Measurements from ENCODE around the gene SIGLEC9.

Gene SIGLEC9

DNA sequence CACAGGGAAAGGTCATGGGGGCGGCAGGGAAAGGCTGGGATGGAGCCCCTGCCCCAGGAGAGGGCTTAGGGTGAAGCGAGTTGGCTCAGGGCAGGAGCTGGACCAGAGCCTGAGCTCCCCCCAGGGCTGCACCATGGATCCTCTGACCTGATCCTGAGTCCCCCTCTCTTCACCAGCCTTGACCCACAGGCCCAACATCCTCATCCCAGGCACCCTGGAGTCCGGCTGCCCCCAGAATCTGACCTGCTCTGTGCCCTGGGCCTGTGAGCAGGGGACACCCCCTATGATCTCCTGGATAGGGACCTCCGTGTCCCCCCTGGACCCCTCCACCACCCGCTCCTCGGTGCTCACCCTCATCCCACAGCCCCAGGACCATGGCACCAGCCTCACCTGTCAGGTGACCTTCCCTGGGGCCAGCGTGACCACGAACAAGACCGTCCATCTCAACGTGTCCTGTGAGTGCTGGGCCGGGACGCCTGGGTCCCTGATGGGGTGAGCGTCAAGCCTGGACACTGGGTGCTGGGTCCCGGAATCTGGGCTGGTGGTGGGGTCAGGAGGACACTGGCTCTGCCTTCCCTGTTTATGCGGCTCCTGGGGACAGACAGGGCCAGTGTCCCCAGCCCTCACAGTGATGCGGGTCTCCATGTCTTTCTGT, 842 bp downstream of the SIGLEC9 start:
- peak overlapping the region; percentile 70 for H3K4me3 Mint-ChIP-seq

DNA sequence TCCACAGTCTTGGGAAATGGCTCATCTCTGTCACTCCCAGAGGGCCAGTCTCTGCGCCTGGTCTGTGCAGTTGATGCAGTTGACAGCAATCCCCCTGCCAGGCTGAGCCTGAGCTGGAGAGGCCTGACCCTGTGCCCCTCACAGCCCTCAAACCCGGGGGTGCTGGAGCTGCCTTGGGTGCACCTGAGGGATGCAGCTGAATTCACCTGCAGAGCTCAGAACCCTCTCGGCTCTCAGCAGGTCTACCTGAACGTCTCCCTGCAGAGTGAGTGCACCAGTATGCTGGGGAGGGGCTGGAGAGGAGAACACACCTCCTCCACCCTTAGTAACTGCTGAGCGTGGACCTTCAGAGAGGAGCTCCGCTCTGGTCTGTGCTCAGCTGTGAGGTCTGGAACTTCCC, 2.3 kb downstream of the SIGLEC9 start:
- DNase-seq (ENCODE audit: low spot score in 2 of 2), result no peak
- Mint-ChIP-seq H3K4me1 (peaks cover 85% of the 10 kb centered on the region), H3K4me3 (peak overlapping the region; percentile 70), H3K27ac (peak overlapping the region; percentile 61), H3K9me3 (no peaks in the 10 kb centered on the region), H3K36me3 (peaks cover 19% of the 10 kb centered on the region)
- ATAC-seq, result no peak

More for the DNA sequence above, 842 bp downstream of the SIGLEC9 start:
- no peak for ATAC-seq
- H3K36me3 Mint-ChIP-seq, result peaks cover 12% of the 10 kb centered on the region
- H3K4me1 Mint-ChIP-seq, result peaks cover 78% of the 10 kb centered on the region
- peak overlapping the region; percentile 92 for H3K27ac Mint-ChIP-seq
- no peak for DNase-seq (ENCODE audit: low spot score in 2 of 2)
- H3K9me3 Mint-ChIP-seq, result no peaks in the 10 kb centered on the region

DNA sequence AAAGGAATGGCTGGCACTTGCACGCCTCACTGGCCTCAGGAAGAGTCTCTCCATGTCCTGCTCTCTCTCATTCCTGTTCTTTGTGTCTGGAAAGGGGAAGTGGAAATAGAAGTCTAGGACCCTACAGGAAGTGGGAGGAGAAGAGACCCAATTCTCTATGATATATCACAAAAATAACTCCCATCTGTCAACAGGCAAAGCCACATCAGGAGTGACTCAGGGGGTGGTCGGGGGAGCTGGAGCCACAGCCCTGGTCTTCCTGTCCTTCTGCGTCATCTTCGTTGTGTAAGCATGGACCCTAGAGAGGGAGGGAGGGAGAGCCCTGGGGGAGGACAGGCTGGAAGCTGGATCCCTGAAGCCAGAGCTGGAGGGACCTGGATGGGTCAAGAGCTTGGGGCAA, 3.0 kb downstream of the SIGLEC9 start:
- peaks cover 19% of the 10 kb centered on the region for H3K36me3 Mint-ChIP-seq
- ATAC-seq, result peak; percentile 63
- DNase-seq (ENCODE audit: low spot score in 2 of 2), result no peak
- no peaks in the 10 kb centered on the region for H3K9me3 Mint-ChIP-seq
- peaks cover 85% of the 10 kb centered on the region for H3K4me1 Mint-ChIP-seq
- peak overlapping the region; percentile 70 for H3K4me3 Mint-ChIP-seq
- H3K27ac Mint-ChIP-seq, result peak overlapping the region; percentile 61

DNA sequence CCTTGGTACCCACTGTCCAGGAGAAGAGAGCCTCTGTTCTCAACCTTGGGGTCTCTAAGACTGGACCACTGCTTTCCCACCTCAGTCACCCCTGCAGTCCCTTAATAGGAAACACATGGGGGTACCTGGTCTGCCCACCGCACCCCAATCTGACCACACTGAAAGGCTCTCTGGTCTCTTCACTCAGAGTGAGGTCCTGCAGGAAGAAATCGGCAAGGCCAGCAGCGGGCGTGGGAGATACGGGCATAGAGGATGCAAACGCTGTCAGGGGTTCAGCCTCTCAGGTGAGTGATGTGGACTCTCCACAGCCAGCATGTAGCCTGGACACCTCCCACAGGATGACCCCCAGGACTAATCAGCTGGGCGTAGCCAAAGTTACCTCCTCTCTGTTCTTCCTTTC, 3.5 kb downstream of the SIGLEC9 start:
- ATAC-seq (no peak), DNase-seq (ENCODE audit: low spot score in 2 of 2) (no peak)
- H3K9me3 Mint-ChIP-seq, result no peaks in the 10 kb centered on the region
- H3K4me1 Mint-ChIP-seq, result peaks cover 85% of the 10 kb centered on the region
- peak overlapping the region; percentile 61 for H3K27ac Mint-ChIP-seq
- peak overlapping the region; percentile 70 for H3K4me3 Mint-ChIP-seq
- H3K36me3 Mint-ChIP-seq, result peaks cover 19% of the 10 kb centered on the region

DNA sequence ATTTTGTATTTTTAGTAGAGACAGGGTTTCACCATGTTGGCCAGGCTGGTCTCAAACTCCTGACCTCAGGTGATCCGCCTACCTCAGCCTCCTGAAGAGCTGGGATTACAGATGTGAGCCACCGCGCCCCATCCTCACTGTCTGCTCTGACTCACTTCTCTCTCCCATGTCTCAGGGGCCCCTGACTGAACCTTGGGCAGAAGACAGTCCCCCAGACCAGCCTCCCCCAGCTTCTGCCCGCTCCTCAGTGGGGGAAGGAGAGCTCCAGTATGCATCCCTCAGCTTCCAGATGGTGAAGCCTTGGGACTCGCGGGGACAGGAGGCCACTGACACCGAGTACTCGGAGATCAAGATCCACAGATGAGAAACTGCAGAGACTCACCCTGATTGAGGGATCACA, 5.0 kb downstream of the SIGLEC9 start:
- Mint-ChIP-seq H3K4me1 (peaks cover 72% of the 10 kb centered on the region), H3K4me3 (no peak overlapping the region), H3K27ac (peak overlapping the region; percentile 23), H3K9me3 (no peaks in the 10 kb centered on the region), H3K36me3 (peaks cover 19% of the 10 kb centered on the region)
- ATAC-seq (no peak), DNase-seq (ENCODE audit: low spot score in 2 of 2) (no peak)

DNA sequence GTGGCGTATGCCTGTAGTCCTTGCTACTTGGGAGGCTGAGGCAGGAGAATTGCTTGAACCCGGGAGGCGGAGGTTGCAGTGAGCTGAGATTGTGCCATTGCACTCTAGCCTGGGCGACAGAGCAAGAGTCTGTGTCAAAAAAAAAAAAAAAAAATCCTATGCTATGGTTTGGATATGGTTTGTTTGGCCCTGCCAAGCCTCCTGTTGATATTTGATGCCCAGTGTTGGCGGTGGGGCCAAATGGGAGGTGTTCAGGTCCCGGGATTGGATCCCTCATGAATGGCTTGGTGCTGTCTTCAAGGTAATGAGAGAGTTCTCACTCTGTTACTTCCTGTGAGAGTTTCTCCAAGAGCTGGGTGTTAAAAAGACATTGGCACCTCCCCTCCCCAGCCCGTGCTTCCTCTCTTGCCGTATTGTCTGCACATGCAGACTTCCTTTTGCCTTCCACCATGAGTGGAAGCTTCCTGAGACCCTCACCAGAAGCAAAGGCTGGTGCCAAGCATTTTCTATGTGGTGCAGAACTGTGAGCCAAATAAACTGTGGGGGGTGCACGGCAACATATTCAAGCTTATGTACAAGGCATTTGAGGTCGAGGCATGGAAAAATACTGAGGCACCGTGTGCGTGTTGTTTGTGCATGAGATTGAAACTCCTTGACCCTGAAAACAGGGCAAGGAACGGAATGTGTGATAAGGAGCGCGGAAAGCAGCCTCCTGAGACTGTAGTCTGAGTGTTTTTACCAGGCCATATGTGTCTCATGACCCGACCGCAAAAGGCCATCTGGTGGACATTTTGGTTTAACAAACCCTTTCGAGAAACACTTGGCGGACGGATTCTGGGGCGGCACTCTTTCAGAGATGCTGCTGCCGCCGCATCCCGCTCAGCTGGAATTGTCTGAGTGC, 7.3 kb downstream of the SIGLEC9 start:
- Mint-ChIP-seq H3K36me3 (peaks cover 14% of the 10 kb centered on the region), H3K9me3 (no peaks in the 10 kb centered on the region), H3K4me3 (peak overlapping the region; percentile 38), H3K27ac (peak overlapping the region; percentile 65), H3K4me1 (peaks cover 71% of the 10 kb centered on the region)
- ATAC-seq (no peak), DNase-seq (ENCODE audit: low spot score in 2 of 2) (no peak)

DNA sequence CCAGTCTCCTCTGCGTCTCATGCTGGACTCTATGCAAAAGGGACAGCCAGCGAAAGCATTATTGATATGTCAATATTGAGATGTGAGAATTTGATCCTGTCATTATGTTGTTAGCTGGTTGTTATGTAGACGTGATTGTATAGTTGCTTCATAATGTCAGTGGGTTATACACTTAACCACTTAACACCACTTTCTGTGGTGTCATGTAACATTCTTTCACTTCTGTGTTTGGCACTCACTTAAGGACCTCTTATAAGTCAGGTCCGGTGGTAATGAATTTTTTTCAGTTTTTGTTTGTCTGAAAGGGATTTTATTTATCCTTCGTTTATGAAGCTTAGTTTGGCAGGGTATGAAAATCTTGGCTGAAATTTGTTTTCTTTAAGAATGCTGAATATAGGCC, 10.3 kb downstream of the SIGLEC9 start:
- H3K27ac Mint-ChIP-seq, result no peak overlapping the region
- DNase-seq (ENCODE audit: low spot score in 2 of 2) (no peak), ATAC-seq (peak; percentile 58)
- peaks cover 8% of the 10 kb centered on the region for H3K36me3 Mint-ChIP-seq
- no peak overlapping the region for H3K4me3 Mint-ChIP-seq
- H3K9me3 Mint-ChIP-seq, result no peaks in the 10 kb centered on the region
- H3K4me1 Mint-ChIP-seq, result peaks cover 69% of the 10 kb centered on the region

DNA sequence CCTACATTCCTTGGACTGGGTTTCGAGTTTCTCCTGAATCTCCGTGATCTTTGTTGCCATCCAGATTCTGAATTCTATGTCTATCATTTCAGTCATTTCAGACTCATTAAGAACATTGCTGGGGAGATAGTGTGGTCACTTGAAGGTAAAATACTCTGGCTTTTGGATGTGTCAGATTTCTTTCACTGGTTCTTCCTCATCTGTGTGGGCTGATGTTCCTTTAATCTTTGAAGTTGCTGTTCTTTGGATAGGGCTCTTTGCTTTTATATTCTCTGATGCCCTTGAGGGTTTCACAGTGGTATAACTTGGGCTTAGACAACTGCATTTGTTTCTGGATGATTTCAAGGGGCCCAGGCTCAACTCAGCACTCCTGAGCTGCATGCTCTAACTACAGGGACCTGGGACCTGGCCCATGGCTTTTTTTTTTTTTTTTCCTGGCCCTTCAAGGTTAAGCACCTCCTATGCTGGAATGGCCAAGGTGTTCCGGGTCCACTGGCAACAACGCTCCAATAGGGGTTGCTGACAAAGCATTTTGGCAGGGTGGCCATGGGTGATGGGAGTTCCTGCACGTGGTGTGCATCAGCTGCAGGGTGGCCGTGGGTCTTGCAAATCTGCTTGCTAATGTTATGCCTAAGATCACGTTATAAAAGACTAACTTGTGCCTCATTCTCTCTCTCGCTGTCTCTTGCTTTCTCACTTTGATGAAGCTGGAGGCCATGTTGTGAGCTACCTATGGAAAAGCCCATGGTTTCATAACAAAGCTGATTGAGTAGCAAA, 11.5 kb downstream of the SIGLEC9 start:
- Mint-ChIP-seq H3K4me3 (no peak overlapping the region), H3K4me1 (peaks cover 58% of the 10 kb centered on the region), H3K36me3 (peaks cover under 1% of the 10 kb centered on the region), H3K9me3 (no peaks in the 10 kb centered on the region), H3K27ac (peak overlapping the region; percentile 62)
- no peak for DNase-seq (ENCODE audit: low spot score in 2 of 2)
- ATAC-seq, result no peak

DNA sequence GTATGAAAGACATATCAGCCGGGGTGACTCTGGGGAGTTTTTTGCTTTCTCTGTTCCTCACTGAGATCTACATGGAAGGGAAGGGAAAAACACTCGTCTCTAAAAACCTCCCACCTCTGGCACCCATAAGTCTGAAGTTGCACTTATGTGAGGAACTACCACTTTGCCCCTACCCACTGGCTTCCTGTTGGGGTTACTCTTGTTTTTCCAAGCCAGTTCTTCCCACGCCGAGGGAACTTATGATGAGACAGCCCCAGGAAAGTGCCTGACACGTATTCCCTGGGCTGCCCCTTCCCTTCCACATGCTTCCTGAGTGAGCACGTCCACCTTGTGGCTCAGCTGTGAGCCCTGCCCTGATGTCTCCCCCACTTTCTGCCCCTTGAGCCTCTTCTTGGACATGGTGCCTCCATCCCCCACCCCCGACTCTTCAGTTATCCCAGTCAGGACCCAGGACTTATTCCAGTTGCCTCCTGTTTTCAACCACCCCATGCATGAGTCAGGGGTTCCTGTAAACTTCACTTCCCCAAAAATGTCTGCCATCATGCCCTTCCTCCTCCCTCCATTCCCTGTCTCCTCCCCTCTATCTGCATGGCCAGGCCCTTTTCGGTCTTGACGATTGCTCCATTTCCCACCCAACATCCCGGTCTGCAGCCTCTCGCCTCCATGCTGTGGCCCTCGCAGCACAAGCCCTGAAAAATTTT, 12.3 kb downstream of the SIGLEC9 start:
- ATAC-seq (no peak), DNase-seq (ENCODE audit: low spot score in 2 of 2) (no peak)
- H3K36me3 Mint-ChIP-seq, result no peaks in the 10 kb centered on the region
- no peaks in the 10 kb centered on the region for H3K9me3 Mint-ChIP-seq
- H3K27ac Mint-ChIP-seq, result peak overlapping the region; percentile 62
- H3K4me3 Mint-ChIP-seq, result peak overlapping the region; percentile 12
- peaks cover 54% of the 10 kb centered on the region for H3K4me1 Mint-ChIP-seq

DNA sequence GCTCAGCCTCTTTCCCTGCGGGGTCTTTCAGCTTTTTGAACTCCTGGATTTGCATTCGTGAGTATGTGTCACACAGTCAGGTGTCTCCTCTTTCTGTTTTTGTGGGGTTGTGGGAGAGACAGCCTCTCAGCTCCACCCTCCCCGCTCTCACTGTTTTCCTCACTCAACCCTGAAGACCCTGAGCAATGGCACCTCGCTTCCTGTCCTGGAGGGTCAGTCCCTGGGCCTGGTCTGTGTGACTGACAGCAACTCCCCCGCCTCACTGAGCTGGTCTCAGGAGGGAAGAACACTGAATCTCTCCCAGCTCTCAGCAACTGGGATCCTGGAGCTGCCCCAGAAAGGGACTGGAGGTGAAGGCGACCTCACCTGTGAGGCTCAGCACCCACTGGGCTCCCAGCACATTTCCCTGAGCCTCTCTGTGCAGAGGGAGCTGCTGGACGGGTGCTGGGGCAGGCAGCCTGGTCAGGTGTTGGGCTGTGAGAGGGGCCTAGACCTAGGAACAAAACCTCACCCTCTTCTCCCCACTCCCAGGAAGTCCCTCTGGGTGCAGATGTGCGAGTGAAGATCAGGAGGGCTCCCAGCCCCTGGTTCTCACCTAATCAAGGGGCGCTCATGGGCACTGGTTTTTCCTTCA, 13.2 kb downstream of the SIGLEC9 start:
- no peaks in the 10 kb centered on the region for H3K36me3 Mint-ChIP-seq
- peaks cover 50% of the 10 kb centered on the region for H3K4me1 Mint-ChIP-seq
- H3K9me3 Mint-ChIP-seq, result no peaks in the 10 kb centered on the region
- H3K27ac Mint-ChIP-seq, result peak overlapping the region; percentile 62
- no peak for ATAC-seq
- H3K4me3 Mint-ChIP-seq, result peak overlapping the region; percentile 12
- DNase-seq (ENCODE audit: low spot score in 2 of 2), result no peak

DNA sequence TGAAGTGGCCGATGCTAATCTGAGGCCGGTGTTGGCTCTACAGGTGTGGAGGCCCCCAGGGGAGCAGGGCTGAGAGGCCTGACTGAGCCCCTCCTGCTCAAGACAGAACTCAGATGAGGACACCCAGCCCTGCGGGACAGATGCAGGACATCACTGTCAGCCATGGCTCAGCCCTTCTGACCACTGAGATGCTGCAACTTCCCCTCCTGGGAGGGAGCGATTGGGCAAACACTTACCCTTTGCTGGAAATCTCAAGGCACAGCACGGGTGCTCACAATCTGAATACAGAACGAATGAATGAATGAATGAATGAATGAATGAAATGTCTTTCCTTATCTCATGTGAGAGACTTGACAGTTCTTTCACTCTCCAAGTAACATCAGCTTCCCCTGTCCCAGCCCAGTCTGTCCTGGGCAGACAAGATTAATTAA, 13.9 kb downstream of the SIGLEC9 start:
- H3K27ac Mint-ChIP-seq, result no peak overlapping the region
- peaks cover 48% of the 10 kb centered on the region for H3K4me1 Mint-ChIP-seq
- H3K36me3 Mint-ChIP-seq, result no peaks in the 10 kb centered on the region
- no peak overlapping the region for H3K4me3 Mint-ChIP-seq
- ATAC-seq, result no peak
- DNase-seq (ENCODE audit: low spot score in 2 of 2), result no peak
- H3K9me3 Mint-ChIP-seq, result no peaks in the 10 kb centered on the region

DNA sequence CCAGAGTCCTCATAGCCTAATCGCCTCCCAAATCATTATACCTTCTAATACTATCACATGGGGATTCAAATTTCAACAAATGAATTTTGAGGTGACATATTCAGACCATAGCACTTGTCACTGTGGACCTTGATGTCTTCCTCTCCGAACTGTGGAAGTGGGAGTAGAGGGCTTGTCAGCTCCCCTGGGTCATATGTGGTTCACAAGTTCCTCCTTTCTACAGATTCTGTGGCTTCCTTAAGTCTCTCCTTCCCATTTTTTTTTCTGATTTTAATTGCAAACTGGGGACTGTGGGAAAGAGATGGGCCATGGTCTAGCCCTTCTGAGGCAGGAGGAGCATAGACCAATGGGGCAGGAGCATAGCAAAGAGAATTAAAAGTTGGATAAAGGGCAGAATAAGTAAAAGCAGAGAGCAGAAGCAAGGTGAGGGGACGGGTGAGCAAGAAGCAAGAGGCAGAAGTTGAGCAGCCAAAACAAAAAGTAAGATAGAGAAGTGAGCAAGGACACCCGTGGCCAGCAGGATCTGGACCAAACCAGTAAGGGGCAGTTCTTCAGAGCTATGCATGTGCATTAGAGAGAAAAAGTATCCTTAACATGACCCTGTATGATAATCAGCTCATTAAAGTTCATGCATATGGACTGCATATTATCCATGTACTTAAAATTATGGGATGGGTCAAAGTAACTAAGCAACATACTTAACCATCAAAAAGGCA, 14.8 kb downstream of the SIGLEC9 start:
- Mint-ChIP-seq H3K9me3 (no peaks in the 10 kb centered on the region), H3K4me1 (peaks cover 52% of the 10 kb centered on the region), H3K27ac (no peak overlapping the region), H3K4me3 (no peak overlapping the region), H3K36me3 (no peaks in the 10 kb centered on the region)
- ATAC-seq, result no peak
- DNase-seq (ENCODE audit: low spot score in 2 of 2), result no peak

DNA sequence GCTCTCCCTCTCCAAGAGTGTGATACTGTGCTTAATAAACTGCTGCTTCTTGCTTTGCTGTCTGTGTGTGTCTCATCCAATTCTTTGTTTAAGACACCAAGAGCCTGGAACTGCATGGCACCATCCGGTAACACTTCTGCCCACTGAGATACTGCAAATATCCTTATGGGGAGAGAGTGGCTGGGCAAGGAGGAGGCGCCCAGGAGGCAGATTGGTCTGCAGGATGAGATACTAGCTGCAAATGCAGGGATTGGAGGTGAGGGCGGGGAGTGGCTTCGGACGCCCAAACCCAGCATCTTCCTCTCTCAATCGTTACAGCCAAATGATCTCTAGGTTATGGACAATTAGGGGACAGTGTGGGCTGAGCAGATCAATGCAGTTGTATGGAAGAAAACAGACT, 15.7 kb downstream of the SIGLEC9 start:
- Mint-ChIP-seq H3K4me1 (peaks cover 48% of the 10 kb centered on the region), H3K36me3 (no peaks in the 10 kb centered on the region), H3K4me3 (no peak overlapping the region), H3K27ac (peak overlapping the region; percentile 23), H3K9me3 (no peaks in the 10 kb centered on the region)
- DNase-seq (ENCODE audit: low spot score in 2 of 2) (no peak), ATAC-seq (no peak)

DNA sequence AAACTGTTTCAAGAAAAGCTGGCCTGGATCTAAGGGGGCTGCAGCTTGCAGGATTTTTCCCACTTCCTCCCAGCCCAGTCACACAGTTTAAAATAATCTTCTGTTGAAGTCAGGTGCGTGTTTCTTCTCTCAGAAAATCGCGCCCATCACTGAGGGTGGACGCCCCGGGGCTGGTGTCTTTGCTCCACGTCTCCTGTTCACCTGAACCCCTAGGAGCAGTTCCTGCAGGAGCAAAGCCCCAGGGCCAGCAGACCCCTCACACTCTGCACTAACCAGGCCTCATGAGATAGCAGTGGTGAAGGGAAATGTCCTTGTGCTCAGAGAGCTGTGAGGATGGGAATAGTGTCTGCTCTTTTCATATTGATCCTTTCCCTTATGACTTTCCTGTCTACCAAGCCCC, 16.5 kb downstream of the SIGLEC9 start:
- Mint-ChIP-seq H3K27ac (peak overlapping the region; percentile 23), H3K9me3 (no peaks in the 10 kb centered on the region), H3K4me3 (no peak overlapping the region), H3K4me1 (peaks cover 43% of the 10 kb centered on the region), H3K36me3 (no peaks in the 10 kb centered on the region)
- ATAC-seq (no peak), DNase-seq (ENCODE audit: low spot score in 2 of 2) (no peak)

All from stimulated activated effector memory CD8-positive, alpha-beta T cell treated with anti-CD3 and anti-CD28 coated beads, Interleukin-12 subunit alpha, Interleukin-12 subunit beta, amount 100 ng/mL, for 72 hours (primary cell).